PC-9 (cell line): Measurements from ENCODE around the gene GPHA2.

Experiments used
- EZH2 ChIP-seq: fragments of 200-600 bp; sonication (generic); IDR thresholded peaks from 2 replicates; pipeline ENCODE4 v1.8.0; 2017; ENCODE audit warnings: antibody characterized with exemption, low read depth
- TF ChIP-seq, protein P1 (sequence below): fragments of 200-600 bp; sonication (generic); conservative IDR thresholded peaks from 2 replicates; pipeline ENCODE4 v1.6.1; 2017; ENCODE audit warnings: mixed run types, antibody characterized with exemption, mild to moderate bottlenecking, moderate library complexity

DNA sequence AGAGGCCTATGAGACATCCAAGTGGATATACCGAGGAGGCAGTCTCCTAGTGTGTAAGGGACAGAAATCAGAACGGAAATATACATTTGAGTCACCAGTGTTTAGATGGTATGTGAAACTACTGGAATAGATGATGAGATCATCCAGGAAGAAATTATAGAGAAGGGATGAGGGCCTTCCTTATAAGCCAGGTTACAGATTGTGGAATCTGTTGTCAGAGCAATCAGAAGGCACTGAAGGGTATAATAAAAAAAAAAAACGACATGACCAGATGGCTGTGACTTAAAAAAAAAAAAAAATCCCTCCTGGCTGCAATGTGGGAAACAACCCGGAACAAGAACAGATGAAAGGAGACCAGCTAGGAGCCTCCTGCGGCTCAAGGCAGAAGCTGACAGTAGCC lies 33.5 kb upstream of the GPHA2 start:
- TF ChIP-seq EZH2 = no peak
- TF ChIP-seq, protein P1, sequence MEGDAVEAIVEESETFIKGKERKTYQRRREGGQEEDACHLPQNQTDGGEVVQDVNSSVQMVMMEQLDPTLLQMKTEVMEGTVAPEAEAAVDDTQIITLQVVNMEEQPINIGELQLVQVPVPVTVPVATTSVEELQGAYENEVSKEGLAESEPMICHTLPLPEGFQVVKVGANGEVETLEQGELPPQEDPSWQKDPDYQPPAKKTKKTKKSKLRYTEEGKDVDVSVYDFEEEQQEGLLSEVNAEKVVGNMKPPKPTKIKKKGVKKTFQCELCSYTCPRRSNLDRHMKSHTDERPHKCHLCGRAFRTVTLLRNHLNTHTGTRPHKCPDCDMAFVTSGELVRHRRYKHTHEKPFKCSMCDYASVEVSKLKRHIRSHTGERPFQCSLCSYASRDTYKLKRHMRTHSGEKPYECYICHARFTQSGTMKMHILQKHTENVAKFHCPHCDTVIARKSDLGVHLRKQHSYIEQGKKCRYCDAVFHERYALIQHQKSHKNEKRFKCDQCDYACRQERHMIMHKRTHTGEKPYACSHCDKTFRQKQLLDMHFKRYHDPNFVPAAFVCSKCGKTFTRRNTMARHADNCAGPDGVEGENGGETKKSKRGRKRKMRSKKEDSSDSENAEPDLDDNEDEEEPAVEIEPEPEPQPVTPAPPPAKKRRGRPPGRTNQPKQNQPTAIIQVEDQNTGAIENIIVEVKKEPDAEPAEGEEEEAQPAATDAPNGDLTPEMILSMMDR = no peak
